ENCODE measurements around the gene ZGLP1. TPM values are rescaled to one million over a fixed set of nuclear protein-coding genes. Genes with fewer than 3 reads are reported as not detected.

Gene ZGLP1
- total RNA-seq, 1 donor from 2014 or later: 2.3 TPM

GRCh38 chr19:10295847-10296591, 13.6 kb downstream of the ZGLP1 start:
- no peak for DNase-seq (ENCODE audit: low read depth)
- no peak overlapping the region for H3K4me3 ChIP-seq (ENCODE audit: low read depth, low read length)
- H3K27me3 ChIP-seq (ENCODE audit: control insufficient read depth, insufficient read depth, low read length): peaks cover 59% of the 10 kb centered on the region
- H3K36me3 ChIP-seq (ENCODE audit: control insufficient read depth, insufficient read depth, low read length): no peaks in the 10 kb centered on the region
- no peak for TF ChIP-seq CTCF (IDR thresholded peaks at IDR 0.05; ENCODE audit: insufficient read depth, low read length, poor library complexity, severe bottlenecking)

- H3K4me3 ChIP-seq (ENCODE audit: low read depth, low read length): no peak overlapping the region
- TF ChIP-seq CTCF (IDR thresholded peaks at IDR 0.05; ENCODE audit: insufficient read depth, low read length, poor library complexity, severe bottlenecking): no peak
- DNase-seq (ENCODE audit: low read depth): no peak
- no peaks in the 10 kb centered on the region for H3K36me3 ChIP-seq (ENCODE audit: control insufficient read depth, insufficient read depth, low read length)
- peaks cover 66% of the 10 kb centered on the region for H3K27me3 ChIP-seq (ENCODE audit: control insufficient read depth, insufficient read depth, low read length)
These were observed 14.2 kb downstream of the ZGLP1 start for GRCh38 chr19:10295305-10295846.

GRCh38 chr19:10294368-10294697, 15.3 kb downstream of the ZGLP1 start:
- peak; percentile 29 for TF ChIP-seq CTCF (IDR thresholded peaks at IDR 0.05; ENCODE audit: insufficient read depth, low read length, poor library complexity, severe bottlenecking)
- no peak for DNase-seq (ENCODE audit: low read depth)
- H3K27me3 ChIP-seq (ENCODE audit: control insufficient read depth, insufficient read depth, low read length): peaks cover 72% of the 10 kb centered on the region
- H3K4me3 ChIP-seq (ENCODE audit: low read depth, low read length): no peak overlapping the region
- H3K36me3 ChIP-seq (ENCODE audit: control insufficient read depth, insufficient read depth, low read length): no peaks in the 10 kb centered on the region

- no peak for TF ChIP-seq CTCF (IDR thresholded peaks at IDR 0.05; ENCODE audit: insufficient read depth, low read length, poor library complexity, severe bottlenecking)
- no peak for DNase-seq (ENCODE audit: low read depth)
- no peaks in the 10 kb centered on the region for H3K36me3 ChIP-seq (ENCODE audit: control insufficient read depth, insufficient read depth, low read length)
- H3K4me3 ChIP-seq (ENCODE audit: low read depth, low read length): no peak overlapping the region
- H3K27me3 ChIP-seq (ENCODE audit: control insufficient read depth, insufficient read depth, low read length): peaks cover 78% of the 10 kb centered on the region
These were observed 15.8 kb downstream of the ZGLP1 start for GRCh38 chr19:10293637-10294367.

GRCh38 chr19:10292789-10293636, 16.6 kb downstream of the ZGLP1 start:
- H3K4me3 ChIP-seq (ENCODE audit: low read depth, low read length): peak overlapping the region; percentile 26

More at GRCh38 chr19:10292789-10293636, 16.6 kb downstream of the ZGLP1 start:
- DNase-seq (ENCODE audit: low read depth): no peak
- Histone ChIP-seq H3K36me3 (ENCODE audit: control insufficient read depth, insufficient read depth, low read length) (no peaks in the 10 kb centered on the region), H3K27me3 (ENCODE audit: control insufficient read depth, insufficient read depth, low read length) (peaks cover 84% of the 10 kb centered on the region)
- no peak for TF ChIP-seq CTCF (IDR thresholded peaks at IDR 0.05; ENCODE audit: insufficient read depth, low read length, poor library complexity, severe bottlenecking)

Data from kidney epithelial cell (primary cell).